Measurements from ENCODE around the gene GSDME.
"Not testable (repeated sequence)": the region's sequence is repeated elsewhere in the genome, so short reads cannot be mapped to it uniquely, and the experiment has no call there.

Gene GSDME

DNA sequence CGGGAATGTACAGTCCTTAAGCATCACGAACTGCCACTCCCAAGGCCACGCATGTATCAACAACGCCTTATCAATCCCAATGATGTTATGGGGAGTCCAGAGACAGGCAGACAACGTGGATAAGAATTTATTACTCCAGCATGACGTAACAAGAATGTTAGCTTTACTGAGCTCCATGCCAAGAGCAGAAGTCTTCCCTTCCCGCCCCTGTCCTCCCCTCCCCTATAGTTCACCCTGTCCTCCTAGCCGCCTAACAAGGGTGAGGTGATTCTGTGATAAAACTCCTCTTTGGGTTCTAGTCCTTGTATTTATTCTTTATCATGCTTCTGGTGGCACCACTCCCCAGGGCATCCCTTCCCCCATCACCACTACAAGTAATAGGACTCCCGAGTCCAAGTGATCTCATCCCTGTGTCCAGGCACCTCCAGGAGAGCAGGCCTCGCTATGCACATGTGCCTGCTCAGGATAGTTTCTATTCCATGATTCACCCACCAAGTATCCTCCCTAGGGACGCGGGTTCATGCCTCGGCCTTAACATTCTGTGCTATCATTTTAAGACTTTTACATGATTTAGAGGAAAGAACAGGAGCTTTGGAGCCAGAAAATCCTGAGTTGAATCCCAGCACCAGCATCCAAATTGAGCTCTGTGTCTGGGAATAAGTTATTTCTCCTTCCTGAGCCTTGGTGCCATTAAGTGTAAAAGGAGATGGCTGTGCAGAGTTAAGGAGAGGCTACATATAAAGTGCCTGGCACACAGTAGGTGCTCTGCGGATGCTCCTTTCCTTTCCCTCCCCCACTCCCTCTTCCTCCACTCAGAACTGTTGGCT is 15.4 kb downstream of the GSDME start:
- peak; percentile 93 for DNase-seq (ENCODE audit: low read depth)

GRCh38 chr7:24740871-24741270 is 16.4 kb downstream of the GSDME start:
- no peak for DNase-seq (ENCODE audit: low read depth)

GRCh38 chr7:24739306-24739705 is 18.0 kb downstream of the GSDME start:
- no peak for DNase-seq (ENCODE audit: low read depth)

DNA sequence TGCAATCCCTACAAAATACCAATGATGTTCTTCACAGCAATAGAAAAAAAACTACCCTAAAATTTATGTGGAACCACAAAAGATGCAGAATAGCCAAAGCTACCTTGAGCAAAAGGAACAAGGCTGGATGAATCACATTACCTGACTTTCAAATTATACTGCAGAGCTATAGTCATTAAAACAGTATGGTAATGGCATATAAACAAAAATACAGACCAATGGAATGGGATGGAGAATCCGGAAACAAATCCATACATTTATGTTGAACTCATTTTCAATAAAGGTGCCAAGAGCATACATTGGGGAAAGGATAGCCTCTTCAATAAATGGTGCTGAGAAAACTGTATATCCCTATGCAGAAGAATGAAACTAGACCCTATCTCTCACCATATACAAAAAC is 18.7 kb downstream of the GSDME start:
- DNase-seq (ENCODE audit: low read depth) = no peak

DNA sequence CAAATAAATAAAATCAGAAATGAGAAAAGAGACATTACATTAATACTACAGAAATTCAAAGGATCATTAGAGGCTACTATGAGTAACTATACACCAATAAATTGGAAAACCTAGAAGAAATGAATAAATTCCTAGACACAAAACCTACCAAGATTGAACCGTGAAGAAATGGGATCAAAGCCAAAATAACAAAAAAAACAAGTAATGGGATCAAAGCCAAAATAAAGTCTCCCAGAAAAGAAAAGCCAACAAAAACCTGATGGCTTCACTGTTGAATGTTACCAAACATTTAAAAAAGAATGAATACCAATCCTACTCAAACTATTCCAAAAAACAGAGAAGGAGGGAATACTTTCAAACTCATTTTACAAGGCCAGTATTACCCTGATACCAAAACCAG is 20.0 kb downstream of the GSDME start:
- DNase-seq (ENCODE audit: low read depth) = no peak

GRCh38 chr7:24735594-24735993 is 21.7 kb downstream of the GSDME start:
- DNase-seq (ENCODE audit: low read depth) = not testable (repeated sequence)

- no peak for DNase-seq (ENCODE audit: low read depth)
Measured at GRCh38 chr7:24734306-24734705, 23.0 kb downstream of the GSDME start.

- DNase-seq (ENCODE audit: low read depth) = no peak
Measured at GRCh38 chr7:24733414-24734060, 23.7 kb downstream of the GSDME start.

GRCh38 chr7:24732646-24733413 is 24.4 kb downstream of the GSDME start:
- no peak for DNase-seq (ENCODE audit: low read depth)

DNA sequence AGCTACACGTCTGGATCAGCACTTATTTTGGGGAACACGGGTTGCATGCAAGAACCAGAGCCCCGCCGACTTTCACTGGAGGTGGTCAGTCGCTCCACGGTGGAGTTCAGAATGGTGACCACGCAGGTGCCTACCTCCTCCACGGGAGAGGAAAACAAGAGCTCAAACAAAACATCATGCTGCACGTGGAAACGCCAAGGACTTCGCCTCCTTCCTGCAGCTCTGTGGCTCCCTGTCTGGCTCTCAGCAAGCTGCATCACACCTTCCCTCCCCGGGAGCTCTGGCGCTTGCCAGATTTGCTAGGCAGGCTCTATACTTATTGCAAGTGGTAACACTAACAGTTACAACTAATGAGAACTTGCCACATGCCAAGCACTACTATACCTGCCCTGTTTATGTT is 26.0 kb downstream of the GSDME start:
- no peak for DNase-seq (ENCODE audit: low read depth)

DNA sequence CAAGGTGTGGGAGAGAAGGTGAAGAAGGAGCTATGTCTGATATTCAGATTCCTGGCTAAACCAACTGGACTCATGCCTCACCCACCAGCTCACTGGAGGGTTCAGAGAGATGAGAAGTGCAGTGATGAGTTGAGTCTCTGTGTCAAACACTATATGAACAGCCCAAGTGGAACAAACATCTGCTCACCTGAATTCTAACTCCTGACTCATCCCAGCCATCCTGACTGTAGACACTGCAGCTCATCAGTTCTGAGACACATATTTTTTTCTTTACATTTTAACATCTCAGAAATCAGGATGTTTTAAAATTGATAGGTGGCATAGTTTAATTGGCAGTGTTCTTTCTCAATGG is 27.3 kb downstream of the GSDME start:
- no peak for DNase-seq (ENCODE audit: low read depth)

GRCh38 chr7:24729365-24730017 is 27.8 kb downstream of the GSDME start:
- DNase-seq (ENCODE audit: low read depth) = no peak

DNA sequence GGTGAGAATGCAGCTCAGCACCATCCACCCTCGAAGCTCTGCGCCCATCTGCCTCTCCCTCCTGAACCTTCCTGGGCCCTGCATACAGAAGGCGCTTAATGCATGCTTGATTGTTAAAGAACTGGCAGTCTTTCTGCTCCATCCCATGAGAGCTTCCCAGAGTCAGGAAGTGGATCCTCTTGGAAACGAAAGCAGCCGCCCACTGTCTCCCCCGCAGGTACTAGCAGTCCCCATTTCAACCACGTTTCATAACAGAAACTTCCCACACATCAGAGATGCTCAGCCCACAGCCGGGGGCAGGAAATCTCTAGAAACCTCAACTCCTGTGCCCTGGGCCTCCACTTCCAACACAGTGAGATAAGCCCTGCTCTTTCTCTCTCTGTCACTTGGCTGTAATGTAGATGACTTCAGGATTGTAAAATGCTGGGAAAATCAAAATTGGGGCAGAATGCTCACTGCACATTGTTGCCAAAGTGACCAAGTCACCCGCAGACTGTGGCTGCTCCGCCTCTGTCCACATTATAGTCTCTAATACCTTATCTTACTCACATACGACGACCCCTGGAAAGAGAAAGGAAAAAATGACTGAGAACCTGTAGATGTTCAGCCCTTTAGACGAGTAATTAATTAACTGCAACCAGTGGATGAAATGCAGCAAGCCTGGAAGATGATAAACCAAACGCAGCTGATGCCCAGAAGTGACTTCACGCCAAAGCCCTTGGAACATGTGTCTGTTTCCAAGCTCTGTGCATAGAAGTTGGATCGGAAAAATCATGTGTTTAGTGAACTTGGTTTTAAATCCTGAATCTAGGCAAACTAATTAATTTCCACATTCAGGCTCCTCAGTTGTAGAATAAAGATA is 28.5 kb downstream of the GSDME start:
- DNase-seq (ENCODE audit: low read depth) = no peak

GRCh38 chr7:24728121-24728500 is 29.2 kb downstream of the GSDME start:
- no peak for DNase-seq (ENCODE audit: low read depth)

DNA sequence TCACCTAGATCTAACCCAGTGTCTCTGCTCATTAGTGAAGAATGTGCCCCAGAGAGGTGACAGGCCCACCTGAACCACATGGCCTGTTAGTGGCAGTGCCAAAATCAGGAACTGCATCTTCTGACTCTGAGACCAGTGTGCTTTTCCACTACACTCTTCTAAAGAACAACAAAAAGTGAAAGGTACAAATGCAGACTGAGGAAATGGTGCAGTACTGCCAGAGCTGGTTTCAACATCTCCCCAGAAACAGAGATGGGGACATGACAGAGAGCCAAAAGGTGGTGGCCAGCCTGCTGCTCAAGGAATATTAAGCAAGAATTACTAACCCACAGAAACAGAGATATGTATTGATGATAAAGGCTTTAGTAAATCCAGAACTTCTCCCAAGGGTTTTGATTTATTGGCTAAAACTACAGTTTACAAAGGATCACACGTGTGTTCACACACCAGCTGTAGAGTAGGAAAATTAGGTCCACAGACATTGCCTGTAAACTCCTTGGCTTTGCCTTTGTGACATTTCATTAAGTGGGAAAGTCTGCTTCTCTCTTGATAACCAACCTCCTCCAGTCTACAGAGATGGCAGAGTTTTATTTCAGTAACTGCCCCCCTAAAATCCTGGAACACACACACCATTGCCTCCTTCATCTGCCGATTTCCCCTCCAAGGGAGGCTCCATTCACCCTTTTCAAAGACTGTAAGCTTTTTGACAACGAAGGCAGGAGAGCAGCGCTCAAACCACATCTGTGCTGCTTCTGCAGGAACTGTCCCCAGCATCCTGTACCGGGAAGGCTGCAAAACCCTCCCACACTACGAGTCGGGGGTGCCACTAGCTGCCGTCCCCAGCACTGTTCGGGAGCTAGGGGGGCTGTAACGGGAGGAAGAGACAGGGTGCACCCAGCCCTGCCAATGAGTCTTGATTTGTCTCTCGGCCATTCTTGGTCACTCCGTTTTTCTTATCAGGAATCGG is 29.8 kb downstream of the GSDME start:
- DNase-seq (ENCODE audit: low read depth) = no peak

DNA sequence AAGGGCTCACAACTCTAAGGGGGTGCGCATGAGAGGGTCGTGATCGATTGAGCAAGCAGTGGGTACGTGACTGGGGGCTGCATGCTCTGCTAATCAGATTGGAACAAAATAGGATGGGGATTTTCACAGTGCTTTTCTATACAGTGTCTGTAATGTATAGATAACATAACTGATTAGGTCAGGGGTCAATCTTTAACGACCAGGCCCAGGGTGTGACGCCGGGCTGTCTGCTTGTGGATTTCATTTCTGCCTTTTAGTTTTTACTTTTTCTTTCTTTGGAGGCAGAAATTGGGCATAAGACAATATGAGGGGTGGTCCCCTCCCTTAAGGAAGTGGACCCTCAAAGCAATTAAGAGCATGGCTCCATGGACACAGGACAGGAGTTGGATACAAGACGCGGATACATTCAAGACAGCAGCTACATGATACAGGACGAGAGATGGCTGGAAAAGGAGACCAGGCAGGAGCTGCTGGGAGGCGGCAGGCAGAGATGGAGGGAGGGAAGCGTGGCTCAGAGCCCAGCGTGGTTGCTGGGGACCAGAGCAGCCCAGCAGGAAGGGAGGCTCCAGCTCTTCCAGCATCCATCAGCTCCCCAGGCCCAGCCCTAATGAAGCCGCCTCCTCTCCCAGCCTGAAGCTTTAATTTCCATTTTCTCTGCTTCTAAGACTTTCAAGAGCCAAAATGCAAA is 31.6 kb downstream of the GSDME start:
- no peak for DNase-seq (ENCODE audit: low read depth)

DNA sequence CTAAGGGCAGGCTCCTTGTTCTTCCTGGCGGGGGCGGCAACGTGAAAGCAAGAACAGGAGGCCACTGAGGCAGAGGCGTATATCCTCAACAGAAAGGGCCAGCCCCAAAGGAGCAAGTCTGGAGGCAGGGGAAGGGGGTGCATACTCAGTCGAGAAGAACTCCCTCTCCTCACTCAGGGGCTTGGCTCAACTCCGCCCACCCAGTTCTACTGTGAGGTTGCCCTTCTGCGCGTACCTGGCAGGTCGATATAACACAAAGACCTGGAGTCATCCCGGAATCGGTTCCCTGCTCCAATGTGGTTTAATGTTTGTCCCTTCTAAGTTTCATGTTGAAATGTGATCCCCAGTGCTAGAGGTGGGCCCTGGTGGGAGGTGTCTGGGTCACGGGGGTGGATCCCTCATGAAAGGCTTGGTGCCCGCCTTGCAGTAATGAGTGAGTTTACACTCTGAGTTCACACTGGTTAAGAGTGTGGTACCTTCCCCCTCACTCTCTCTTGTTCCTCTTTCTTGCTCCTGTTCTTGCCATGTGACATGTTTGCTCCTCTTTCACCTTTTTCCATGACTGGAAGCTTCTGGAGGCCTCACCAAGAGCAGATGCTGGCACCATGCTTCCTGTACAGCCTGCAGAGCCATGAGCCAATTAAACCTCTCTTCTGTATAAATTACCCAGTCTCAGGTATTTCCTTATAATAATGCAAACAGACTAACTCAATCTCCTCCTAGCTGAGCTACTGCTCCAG is 32.6 kb downstream of the GSDME start:
- no peak for DNase-seq (ENCODE audit: low read depth)

DNA sequence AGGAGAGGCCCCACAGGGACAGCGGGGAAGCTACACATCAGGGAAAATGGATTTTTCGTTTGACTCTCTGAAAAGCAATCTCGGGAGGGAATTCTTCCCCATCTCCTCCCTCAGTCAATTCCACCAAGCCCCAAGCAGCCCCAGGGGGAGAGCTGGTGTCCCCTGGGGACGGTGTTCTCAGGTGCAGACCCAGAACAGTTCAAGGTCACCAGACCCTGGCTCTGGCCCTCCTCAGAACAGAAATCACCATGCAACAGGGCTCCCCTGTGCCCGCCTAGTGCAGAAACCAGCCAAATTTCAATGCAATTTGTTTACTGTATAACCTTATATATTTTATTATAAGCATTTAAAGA is 34.1 kb downstream of the GSDME start:
- DNase-seq (ENCODE audit: low read depth) = no peak

All from fibroblast of the conjunctiva (primary cell).